Measurements from ENCODE around the gene UGT1A6. TPM values are rescaled to one million over a fixed set of nuclear protein-coding genes. Genes with fewer than 3 reads are reported as not detected.
"Not testable (repeated sequence)": the region's sequence is repeated elsewhere in the genome, so short reads cannot be mapped to it uniquely, and the experiment has no call there.

The UGT1A6 gene
- polyA plus RNA-seq, 1 donor from 2014 or later, result not detected

DNA sequence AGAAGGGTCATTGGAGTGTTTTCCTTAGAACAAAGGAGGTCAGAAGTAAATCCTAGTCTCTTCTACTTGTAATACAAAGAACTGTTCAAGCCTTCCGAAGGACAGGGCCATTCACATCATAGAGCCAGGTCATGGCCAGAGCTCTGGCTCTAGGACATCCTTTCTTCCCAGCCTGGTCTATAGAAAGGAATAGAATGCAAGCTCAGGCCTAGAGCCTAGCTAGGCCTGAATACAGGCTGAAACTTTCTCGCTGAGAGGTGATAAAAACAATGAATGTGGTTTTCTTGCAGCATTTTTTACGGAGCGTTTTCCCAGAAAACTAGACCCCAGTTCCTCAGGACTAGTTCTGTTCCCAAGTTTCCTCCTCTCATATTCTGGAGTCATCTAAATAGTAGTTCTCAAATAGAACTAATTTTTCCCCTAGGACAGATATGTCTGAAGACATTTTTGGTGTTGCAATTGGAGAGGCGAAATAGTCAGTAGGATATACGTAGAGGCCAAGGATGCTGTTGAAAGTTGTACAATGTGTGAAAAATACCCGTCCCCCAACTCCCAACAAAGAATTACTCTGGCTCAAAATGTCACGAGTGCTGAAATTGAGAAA, 6.8 kb downstream of the UGT1A6 start:
- H3K4me1 Mint-ChIP-seq, result no peaks in the 10 kb centered on the region
- no peak overlapping the region for H3K4me3 Mint-ChIP-seq
- peaks cover 3% of the 10 kb centered on the region for H3K36me3 Mint-ChIP-seq
- peaks cover 0 to 4% (median 2%) of the 10 kb centered on the region in 3 donors for H3K9me3 Mint-ChIP-seq
- H3K27me3 Mint-ChIP-seq, result no peaks in the 10 kb centered on the region
- H3K27ac Mint-ChIP-seq, result no peak overlapping the region

- H3K36me3 Mint-ChIP-seq, result peaks cover 3% of the 10 kb centered on the region
- H3K4me1 Mint-ChIP-seq, result no peaks in the 10 kb centered on the region
- H3K9me3 Mint-ChIP-seq, result peaks cover 0 to 4% (median 2%) of the 10 kb centered on the region in 3 donors
- H3K4me3 Mint-ChIP-seq, result no peak overlapping the region
- H3K27ac Mint-ChIP-seq, result no peak overlapping the region
- peaks cover 2% of the 10 kb centered on the region for H3K27me3 Mint-ChIP-seq
These were observed 7.4 kb downstream of the UGT1A6 start for GRCh38 chr2:233700028-233700635.

- not testable (repeated sequence) for H3K27me3 Mint-ChIP-seq, H3K36me3 Mint-ChIP-seq, H3K9me3 Mint-ChIP-seq, H3K4me1 Mint-ChIP-seq, H3K4me3 Mint-ChIP-seq, H3K27ac Mint-ChIP-seq
These were observed 8.2 kb downstream of the UGT1A6 start for GRCh38 chr2:233700842-233701241.

DNA sequence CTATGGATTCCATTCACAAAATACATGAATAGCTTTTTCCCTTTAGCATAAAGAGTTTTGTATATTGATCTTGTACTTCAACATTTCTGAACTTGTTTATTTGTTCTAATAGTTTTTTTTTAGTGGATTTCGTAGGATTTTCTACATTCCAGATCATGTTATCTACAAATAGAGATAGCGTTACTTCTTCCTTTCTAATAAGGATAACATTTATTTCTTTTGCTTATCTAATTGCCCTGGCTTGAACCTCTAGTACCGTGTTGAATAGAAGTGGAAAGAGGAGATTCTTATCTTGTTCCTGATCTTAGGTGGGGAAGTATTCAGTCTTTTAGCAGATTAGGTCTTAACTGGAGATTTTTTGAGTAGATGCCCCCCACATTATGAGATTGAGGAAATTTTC, 9.5 kb downstream of the UGT1A6 start:
- Mint-ChIP-seq H3K27me3 (peaks cover 5% of the 10 kb centered on the region), H3K4me1 (no peaks in the 10 kb centered on the region), H3K27ac (no peak overlapping the region), H3K36me3 (peaks cover 3% of the 10 kb centered on the region), H3K4me3 (no peak overlapping the region), H3K9me3 (peaks cover 0 to 4% (median 0%) of the 10 kb centered on the region in 3 donors)

- no peak overlapping the region for H3K27ac Mint-ChIP-seq
- H3K36me3 Mint-ChIP-seq, result no peaks in the 10 kb centered on the region
- H3K4me1 Mint-ChIP-seq, result no peaks in the 10 kb centered on the region
- peaks cover 0 to 4% (median 0%) of the 10 kb centered on the region in 3 donors for H3K9me3 Mint-ChIP-seq
- H3K27me3 Mint-ChIP-seq, result peaks cover 5% of the 10 kb centered on the region
- no peak overlapping the region for H3K4me3 Mint-ChIP-seq
These were observed 13.3 kb downstream of the UGT1A6 start for GRCh38 chr2:233705911-233706506.

GRCh38 chr2:233706720-233707119, 14.0 kb downstream of the UGT1A6 start:
- Mint-ChIP-seq H3K4me3 (no peak overlapping the region), H3K36me3 (no peaks in the 10 kb centered on the region), H3K9me3 (peaks cover 0 to 4% (median 0%) of the 10 kb centered on the region in 3 donors), H3K27ac (no peak overlapping the region), H3K27me3 (peaks cover 7% of the 10 kb centered on the region), H3K4me1 (peaks cover 0 to 3% (median 0%) of the 10 kb centered on the region in 3 donors)

GRCh38 chr2:233707940-233708644, 15.4 kb downstream of the UGT1A6 start:
- Mint-ChIP-seq H3K9me3 (peaks cover 0 to 4% (median 0%) of the 10 kb centered on the region in 3 donors), H3K27ac (no peak overlapping the region), H3K4me1 (peaks cover 0 to 3% (median 0%) of the 10 kb centered on the region in 3 donors), H3K36me3 (no peaks in the 10 kb centered on the region), H3K27me3 (peaks cover 7% of the 10 kb centered on the region), H3K4me3 (no peak overlapping the region)

DNA sequence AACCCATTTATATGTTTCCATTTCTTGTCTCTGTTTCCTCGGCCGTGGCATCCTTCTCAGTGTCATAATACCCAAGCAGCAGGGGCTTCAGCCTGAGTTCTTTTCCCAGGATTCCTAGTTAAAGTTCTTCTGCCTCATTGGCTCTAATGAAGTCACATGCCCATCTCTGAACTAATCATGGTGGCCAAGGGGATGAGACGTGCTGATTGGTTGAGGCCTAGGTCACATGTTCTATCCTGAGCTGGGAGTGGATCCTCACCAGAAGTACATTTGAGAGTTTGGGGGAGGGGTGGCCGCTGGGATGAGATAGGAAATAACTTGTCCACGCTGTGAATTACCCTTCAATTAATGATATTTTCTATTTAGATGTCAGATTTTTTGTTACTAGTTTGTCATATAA, 16.3 kb downstream of the UGT1A6 start:
- Mint-ChIP-seq H3K9me3 (peaks cover 0 to 4% (median 0%) of the 10 kb centered on the region in 3 donors), H3K4me1 (peaks cover 0 to 3% (median 0%) of the 10 kb centered on the region in 3 donors), H3K27ac (no peak overlapping the region), H3K36me3 (no peaks in the 10 kb centered on the region), H3K4me3 (no peak overlapping the region), H3K27me3 (peaks cover 7% of the 10 kb centered on the region)

- H3K4me1 Mint-ChIP-seq, result peaks cover 0 to 3% (median 0%) of the 10 kb centered on the region in 3 donors
- no peak overlapping the region for H3K27ac Mint-ChIP-seq
- peaks cover 2% of the 10 kb centered on the region for H3K27me3 Mint-ChIP-seq
- no peak overlapping the region for H3K4me3 Mint-ChIP-seq
- no peaks in the 10 kb centered on the region for H3K36me3 Mint-ChIP-seq
- no peaks in the 10 kb centered on the region for H3K9me3 Mint-ChIP-seq
These were observed 18.8 kb downstream of the UGT1A6 start for GRCh38 chr2:233711312-233712008.

DNA sequence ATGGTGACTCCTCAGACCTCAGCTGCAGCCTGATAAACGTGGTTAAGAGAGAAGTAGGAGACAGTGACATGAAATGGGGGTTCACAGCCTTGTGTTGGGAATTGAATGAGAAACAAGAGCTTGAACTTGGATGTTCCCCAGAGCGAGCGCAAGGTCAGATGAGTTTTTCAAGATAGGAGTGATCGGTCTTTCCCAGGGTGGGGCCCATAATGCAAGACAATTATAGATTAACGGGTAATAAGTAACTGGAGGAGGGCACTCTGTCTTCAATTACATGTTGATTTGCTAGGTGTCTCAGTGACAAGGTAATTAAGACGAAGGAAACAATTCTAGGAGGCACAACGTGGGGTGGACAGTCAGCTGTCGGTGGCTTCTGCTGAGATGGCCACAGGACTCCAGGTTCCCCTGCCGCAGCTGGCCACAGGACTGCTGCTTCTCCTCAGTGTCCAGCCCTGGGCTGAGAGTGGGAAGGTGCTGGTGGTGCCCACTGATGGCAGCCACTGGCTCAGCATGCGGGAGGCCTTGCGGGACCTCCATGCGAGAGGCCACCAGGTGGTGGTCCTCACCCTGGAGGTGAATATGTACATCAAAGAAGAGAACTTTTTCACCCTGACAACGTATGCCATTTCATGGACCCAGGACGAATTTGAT, 20.0 kb downstream of the UGT1A6 start, which contains the start of gene UGT1A5:
Gene UGT1A5 (plus strand): TSS at position 297 of the 651 bp plus-strand sequence. CDS start 85 bp downstream, at position 382.
- H3K27me3 Mint-ChIP-seq, result peaks cover 4% of the 10 kb centered on the region
- peak within 1 kb of the TSS in 1 of 3 donors; percentile 62 for H3K27ac Mint-ChIP-seq
- H3K9me3 Mint-ChIP-seq, result no peaks in the 10 kb centered on the region
- H3K36me3 Mint-ChIP-seq, result no peaks in the 10 kb centered on the region
- H3K4me1 Mint-ChIP-seq, result peaks cover 0 to 3% (median 0%) of the 10 kb centered on the region in 3 donors
- H3K4me3 Mint-ChIP-seq, result no peak within 1 kb of the TSS

DNA sequence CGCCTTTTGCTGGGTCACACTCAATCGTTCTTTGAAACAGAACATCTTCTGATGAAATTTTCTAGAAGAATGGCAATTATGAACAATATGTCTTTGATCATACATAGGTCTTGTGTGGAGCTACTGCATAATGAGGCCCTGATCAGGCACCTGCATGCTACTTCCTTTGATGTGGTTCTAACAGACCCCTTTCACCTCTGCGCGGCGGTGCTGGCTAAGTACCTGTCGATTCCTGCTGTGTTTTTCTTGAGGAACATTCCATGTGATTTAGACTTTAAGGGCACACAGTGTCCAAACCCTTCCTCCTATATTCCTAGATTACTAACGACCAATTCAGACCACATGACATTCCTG, 20.5 kb downstream of the UGT1A6 start:
- Mint-ChIP-seq H3K4me3 (no peak overlapping the region), H3K27me3 (peaks cover 4% of the 10 kb centered on the region), H3K27ac (no peak overlapping the region), H3K4me1 (peaks cover 0 to 3% (median 0%) of the 10 kb centered on the region in 3 donors), H3K9me3 (no peaks in the 10 kb centered on the region), H3K36me3 (no peaks in the 10 kb centered on the region)

DNA sequence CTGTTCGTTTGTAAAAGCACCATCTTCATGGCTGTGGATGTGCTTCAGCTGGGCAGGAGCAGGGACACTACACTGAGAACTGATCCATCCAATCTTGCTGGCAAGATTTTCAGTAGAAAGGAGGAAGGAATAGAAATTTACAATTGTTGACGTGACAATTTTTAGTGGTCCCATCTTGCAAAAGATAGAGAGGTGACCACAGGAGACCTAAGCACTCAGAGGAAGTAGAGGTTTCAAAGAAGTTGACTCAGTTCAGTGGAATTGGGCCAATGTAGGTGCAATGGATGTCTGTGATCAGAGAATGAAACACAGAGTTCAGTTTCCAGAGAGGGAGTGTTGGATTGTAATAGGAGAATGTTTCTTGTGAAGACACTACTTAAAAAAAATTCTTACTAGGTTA, 21.4 kb downstream of the UGT1A6 start:
- no peaks in the 10 kb centered on the region for H3K36me3 Mint-ChIP-seq
- peaks cover 4% of the 10 kb centered on the region for H3K27me3 Mint-ChIP-seq
- H3K4me3 Mint-ChIP-seq, result no peak overlapping the region
- no peaks in the 10 kb centered on the region for H3K9me3 Mint-ChIP-seq
- H3K4me1 Mint-ChIP-seq, result peaks cover 0 to 3% (median 0%) of the 10 kb centered on the region in 3 donors
- H3K27ac Mint-ChIP-seq, result peak overlapping the region in 1 of 3 donors; percentile 62

GRCh38 chr2:233718552-233718951, 25.9 kb downstream of the UGT1A6 start, which contains the start of gene UGT1A4:
UGT1A4 (plus strand) TSS chr2:233718736; CDS start chr2:233718821, 85 bp downstream.
- Mint-ChIP-seq H3K27me3 (peaks cover 2% of the 10 kb centered on the region), H3K36me3 (no peaks in the 10 kb centered on the region), H3K27ac (no peak within 1 kb of the TSS), H3K9me3 (peaks cover 0 to 2% (median 0%) of the 10 kb centered on the region in 3 donors), H3K4me3 (no peak within 1 kb of the TSS), H3K4me1 (no peaks in the 10 kb centered on the region)

GRCh38 chr2:233728723-233729301, 36.1 kb downstream of the UGT1A6 start, which contains the start of gene UGT1A3:
UGT1A3 (plus strand) TSS chr2:233729042; CDS start chr2:233729127, 85 bp downstream.
- Mint-ChIP-seq H3K27me3 (peaks cover 8% of the 10 kb centered on the region), H3K9me3 (peaks cover 0 to 6% (median 3%) of the 10 kb centered on the region in 3 donors), H3K27ac (no peak within 1 kb of the TSS), H3K4me1 (no peaks in the 10 kb centered on the region), H3K36me3 (peaks cover 2% of the 10 kb centered on the region), H3K4me3 (no peak within 1 kb of the TSS)
